ENCODE data around the gene BCR. TPM values are rescaled to one million over a fixed set of nuclear protein-coding genes. Genes with fewer than 3 reads are reported as not detected.

Gene BCR
- total RNA-seq, 1 experiment from 2014 or later = 77.0 TPM

- Histone ChIP-seq H3K79me1 (ENCODE audit: insufficient read depth, low read depth, low read length, poor library complexity, severe bottlenecking) (peaks cover 19% of the 10 kb centered on the region), H2AFZ (ENCODE audit: low read length) (no peak overlapping the region), H4K91ac (ENCODE audit: insufficient read length, low read depth, low read length) (no peak overlapping the region), H3K4me1 (ENCODE audit: insufficient read depth, low read length) (peaks cover 6% of the 10 kb centered on the region; the same call in 1 of the 2 replicates), H2AK5ac (ENCODE audit: insufficient read length, low read length) (no peak overlapping the region), H3K23ac (ENCODE audit: insufficient read length, low read depth, low read length) (no peak overlapping the region), H3K4ac (ENCODE audit: low read depth, low read length) (no peak overlapping the region), H2BK15ac (ENCODE audit: low read depth, low read length) (no peak overlapping the region), H3K56ac (ENCODE audit: insufficient read length, low read depth, low read length) (no peak overlapping the region), H3K14ac (ENCODE audit: insufficient read depth, low read length) (no peak overlapping the region), H3K79me2 (ENCODE audit: insufficient read depth, low read length) (peaks cover 49% of the 10 kb centered on the region; the same call in 1 of the 2 replicates), H2BK5ac (ENCODE audit: insufficient read length, low read length) (no peak overlapping the region), H3K27ac (ENCODE audit: insufficient read length, low read depth, low read length) (no peak overlapping the region), H4K5ac (ENCODE audit: insufficient read length, low read depth, low read length) (no peak overlapping the region), H3K18ac (ENCODE audit: insufficient read length, low read depth, low read length) (no peak overlapping the region), H2BK120ac (ENCODE audit: low read depth, low read length, poor library complexity, severe bottlenecking) (no peak overlapping the region), H3K9ac (ENCODE audit: extremely low read depth, insufficient read length, low read length) (no peak overlapping the region), H4K8ac (replicated peaks; ENCODE audit: insufficient read length, low read depth, low read length) (no peak overlapping the region), H2BK12ac (ENCODE audit: insufficient read length, low read depth, low read length) (no peak overlapping the region), H3K23me2 (ENCODE audit: insufficient read length, low read depth, low read length, poor library complexity, severe bottlenecking) (no peaks in the 10 kb centered on the region), H3T11ph (ENCODE audit: low read length) (no peak overlapping the region), H3K27me3 (ENCODE audit: insufficient read depth, low read length) (no peaks in the 10 kb centered on the region), H3K9me3 (ENCODE audit: control insufficient read depth, low read depth, low read length) (no peaks in the 10 kb centered on the region), H2BK20ac (ENCODE audit: low read depth, low read length, poor library complexity, severe bottlenecking) (no peak overlapping the region), H3K4me2 (ENCODE audit: insufficient read depth, insufficient read length, low read length) (no peak overlapping the region), H4K20me1 (ENCODE audit: control insufficient read depth, insufficient read depth, insufficient read length) (no peaks in the 10 kb centered on the region)
- no peak for TF ChIP-seq CTCF (conservative IDR thresholded peaks at IDR 0.05)
- no peak overlapping the region for H3K4me3 Mint-ChIP-seq
- no peaks in the 10 kb centered on the region; the same call in 1 of the 2 replicates for H3K27me3 Mint-ChIP-seq (ENCODE audit: low read depth)
- DNase-seq = no peak
- peaks cover 8 to 27% (median 13%) of the 10 kb centered on the region in 3 experiments; a peak in 6 of 7 replicates for H3K36me3 Mint-ChIP-seq (ENCODE audit: insufficient read depth in 1 of 3, low read depth in 3 of 3)
- H3K9me3 Mint-ChIP-seq = no peaks in the 10 kb centered on the region
- WGBS (ENCODE audit: extremely low coverage, insufficient read length, low lambda C conversion rate) = no CpG with 5 or more reads among the region's 5 CpGs
- peaks cover 53 to 56% of the 10 kb centered on the region in 2 experiments for H3K4me1 Mint-ChIP-seq
- H3K27ac Mint-ChIP-seq = no peak overlapping the region; a peak in 1 of 7 replicates
Observed at GRCh38 chr22:23193882-23194281, 13.6 kb downstream of the BCR start.
